Measurements from ENCODE around the gene CFAP70. TPM values are rescaled to one million over a fixed set of nuclear protein-coding genes. Genes with fewer than 3 reads are reported as not detected.

The CFAP70 gene
- total RNA-seq, 1 experiment from 2014 or later = 0.31 TPM

GRCh38 chr10:73252445-73253224 lies 106.0 kb downstream of the CFAP70 start, which contains the start of gene MRPS16 (continued):
- TF ChIP-seq, protein P1, sequence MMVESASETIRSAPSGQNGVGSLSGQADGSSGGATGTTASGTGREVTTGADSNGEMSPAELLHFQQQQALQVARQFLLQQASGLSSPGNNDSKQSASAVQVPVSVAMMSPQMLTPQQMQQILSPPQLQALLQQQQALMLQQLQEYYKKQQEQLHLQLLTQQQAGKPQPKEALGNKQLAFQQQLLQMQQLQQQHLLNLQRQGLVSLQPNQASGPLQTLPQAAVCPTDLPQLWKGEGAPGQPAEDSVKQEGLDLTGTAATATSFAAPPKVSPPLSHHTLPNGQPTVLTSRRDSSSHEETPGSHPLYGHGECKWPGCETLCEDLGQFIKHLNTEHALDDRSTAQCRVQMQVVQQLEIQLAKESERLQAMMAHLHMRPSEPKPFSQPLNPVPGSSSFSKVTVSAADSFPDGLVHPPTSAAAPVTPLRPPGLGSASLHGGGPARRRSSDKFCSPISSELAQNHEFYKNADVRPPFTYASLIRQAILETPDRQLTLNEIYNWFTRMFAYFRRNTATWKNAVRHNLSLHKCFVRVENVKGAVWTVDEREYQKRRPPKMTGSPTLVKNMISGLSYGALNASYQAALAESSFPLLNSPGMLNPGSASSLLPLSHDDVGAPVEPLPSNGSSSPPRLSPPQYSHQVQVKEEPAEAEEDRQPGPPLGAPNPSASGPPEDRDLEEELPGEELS (CRISPR knock-in tag; IDR thresholded peaks at IDR 0.05) = peak; percentile 84
- TF ChIP-seq SMAD3 (CRISPR knock-in tag; IDR thresholded peaks at IDR 0.05; ENCODE audit: borderline replicate concordance) (0 out of 2 replicates have a peak, but pooled peaks have one; percentile 46), ATF1 (CRISPR knock-in tag; IDR thresholded peaks at IDR 0.05) (no peak), ZNF416 (CRISPR knock-in tag; IDR thresholded peaks at IDR 0.05) (no peak), ZNF263 (CRISPR knock-in tag; IDR thresholded peaks at IDR 0.05; ENCODE audit: low read depth) (no peak), GABPB1 (CRISPR knock-in tag; IDR thresholded peaks at IDR 0.05) (peak; percentile 82; the same call in 1 of the 2 replicates), FOXJ3 (CRISPR knock-in tag; IDR thresholded peaks at IDR 0.05; ENCODE audit: borderline replicate concordance) (no peak), JUN (CRISPR knock-in tag; IDR thresholded peaks at IDR 0.05) (no peak), SP1 (CRISPR knock-in tag; conservative IDR thresholded peaks at IDR 0.05) (peak; percentile 99), MAX (CRISPR knock-in tag; IDR thresholded peaks at IDR 0.05) (peak; percentile 89), ELF4 (CRISPR knock-in tag; IDR thresholded peaks at IDR 0.05; ENCODE audit: low read depth) (no peak), USF2 (CRISPR knock-in tag; IDR thresholded peaks at IDR 0.05) (no peak), PREB (CRISPR knock-in tag; IDR thresholded peaks at IDR 0.05; ENCODE audit: borderline replicate concordance) (no peak), ZMAT4 (CRISPR knock-in tag; IDR thresholded peaks at IDR 0.05) (no peak), ZNF219 (CRISPR knock-in tag; IDR thresholded peaks at IDR 0.05; ENCODE audit: borderline replicate concordance) (no peak), GTF2I (CRISPR knock-in tag; conservative IDR thresholded peaks at IDR 0.05) (no peak), PRRX2 (CRISPR knock-in tag; IDR thresholded peaks at IDR 0.05) (no peak), CREM (CRISPR knock-in tag; IDR thresholded peaks at IDR 0.05) (no peak; the same call in 1 of the 2 replicates), FOXK1 (CRISPR knock-in tag; IDR thresholded peaks at IDR 0.05) (peak; percentile 96), PRDM15 (CRISPR knock-in tag; IDR thresholded peaks at IDR 0.05) (no peak)
- TF ChIP-seq, protein P2, sequence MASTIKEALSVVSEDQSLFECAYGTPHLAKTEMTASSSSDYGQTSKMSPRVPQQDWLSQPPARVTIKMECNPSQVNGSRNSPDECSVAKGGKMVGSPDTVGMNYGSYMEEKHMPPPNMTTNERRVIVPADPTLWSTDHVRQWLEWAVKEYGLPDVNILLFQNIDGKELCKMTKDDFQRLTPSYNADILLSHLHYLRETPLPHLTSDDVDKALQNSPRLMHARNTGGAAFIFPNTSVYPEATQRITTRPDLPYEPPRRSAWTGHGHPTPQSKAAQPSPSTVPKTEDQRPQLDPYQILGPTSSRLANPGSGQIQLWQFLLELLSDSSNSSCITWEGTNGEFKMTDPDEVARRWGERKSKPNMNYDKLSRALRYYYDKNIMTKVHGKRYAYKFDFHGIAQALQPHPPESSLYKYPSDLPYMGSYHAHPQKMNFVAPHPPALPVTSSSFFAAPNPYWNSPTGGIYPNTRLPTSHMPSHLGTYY (CRISPR knock-in tag; IDR thresholded peaks at IDR 0.05) = no peak
- TF ChIP-seq, protein P3, sequence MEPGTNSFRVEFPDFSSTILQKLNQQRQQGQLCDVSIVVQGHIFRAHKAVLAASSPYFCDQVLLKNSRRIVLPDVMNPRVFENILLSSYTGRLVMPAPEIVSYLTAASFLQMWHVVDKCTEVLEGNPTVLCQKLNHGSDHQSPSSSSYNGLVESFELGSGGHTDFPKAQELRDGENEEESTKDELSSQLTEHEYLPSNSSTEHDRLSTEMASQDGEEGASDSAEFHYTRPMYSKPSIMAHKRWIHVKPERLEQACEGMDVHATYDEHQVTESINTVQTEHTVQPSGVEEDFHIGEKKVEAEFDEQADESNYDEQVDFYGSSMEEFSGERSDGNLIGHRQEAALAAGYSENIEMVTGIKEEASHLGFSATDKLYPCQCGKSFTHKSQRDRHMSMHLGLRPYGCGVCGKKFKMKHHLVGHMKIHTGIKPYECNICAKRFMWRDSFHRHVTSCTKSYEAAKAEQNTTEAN (CRISPR knock-in tag; IDR thresholded peaks at IDR 0.05) = no peak
- TF ChIP-seq, protein P4, sequence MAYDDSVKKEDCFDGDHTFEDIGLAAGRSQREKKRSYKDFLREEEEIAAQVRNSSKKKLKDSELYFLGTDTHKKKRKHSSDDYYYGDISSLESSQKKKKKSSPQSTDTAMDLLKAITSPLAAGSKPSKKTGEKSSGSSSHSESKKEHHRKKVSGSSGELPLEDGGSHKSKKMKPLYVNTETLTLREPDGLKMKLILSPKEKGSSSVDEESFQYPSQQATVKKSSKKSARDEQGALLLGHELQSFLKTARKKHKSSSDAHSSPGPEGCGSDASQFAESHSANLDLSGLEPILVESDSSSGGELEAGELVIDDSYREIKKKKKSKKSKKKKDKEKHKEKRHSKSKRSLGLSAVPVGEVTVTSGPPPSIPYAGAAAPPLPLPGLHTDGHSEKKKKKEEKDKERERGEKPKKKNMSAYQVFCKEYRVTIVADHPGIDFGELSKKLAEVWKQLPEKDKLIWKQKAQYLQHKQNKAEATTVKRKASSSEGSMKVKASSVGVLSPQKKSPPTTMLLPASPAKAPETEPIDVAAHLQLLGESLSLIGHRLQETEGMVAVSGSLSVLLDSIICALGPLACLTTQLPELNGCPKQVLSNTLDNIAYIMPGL (CRISPR knock-in tag; IDR thresholded peaks at IDR 0.05) = peak; percentile 94

Measured in WTC11 (cell line).